CD4-positive, alpha-beta T cell treated with Interferon gamma for 1 hour (primary cell): ENCODE results near the gene FBN2.
"Not testable (repeated sequence)": the region's sequence is repeated elsewhere in the genome, so short reads cannot be mapped to it uniquely, and the experiment has no call there.

Source experiments
- DNase-seq: peaks from one replicate; pipeline ENCODE4 v3.0.0-alpha.2; 2020

FBN2 gene

DNA sequence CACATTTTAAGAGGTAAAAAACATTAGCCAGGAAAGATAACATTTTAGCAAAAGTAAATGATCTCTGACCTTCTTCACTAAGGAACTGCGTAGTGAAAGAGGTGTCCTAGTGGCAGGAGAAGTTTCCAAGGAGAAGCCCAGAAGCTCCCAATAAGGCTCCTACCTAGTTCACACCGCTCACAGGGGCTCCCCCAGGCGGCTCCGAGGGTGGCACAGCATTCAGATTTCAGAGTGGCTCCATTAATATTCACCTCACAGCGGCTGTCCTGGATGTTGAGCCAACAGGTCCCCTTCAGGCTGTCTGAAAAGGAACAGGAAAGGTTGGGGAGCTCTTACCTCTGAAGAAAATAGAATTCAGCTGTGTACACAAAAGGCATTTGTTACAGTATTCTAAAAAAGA lies 187.3 kb downstream of the FBN2 start:
- DNase-seq: no peak

DNA sequence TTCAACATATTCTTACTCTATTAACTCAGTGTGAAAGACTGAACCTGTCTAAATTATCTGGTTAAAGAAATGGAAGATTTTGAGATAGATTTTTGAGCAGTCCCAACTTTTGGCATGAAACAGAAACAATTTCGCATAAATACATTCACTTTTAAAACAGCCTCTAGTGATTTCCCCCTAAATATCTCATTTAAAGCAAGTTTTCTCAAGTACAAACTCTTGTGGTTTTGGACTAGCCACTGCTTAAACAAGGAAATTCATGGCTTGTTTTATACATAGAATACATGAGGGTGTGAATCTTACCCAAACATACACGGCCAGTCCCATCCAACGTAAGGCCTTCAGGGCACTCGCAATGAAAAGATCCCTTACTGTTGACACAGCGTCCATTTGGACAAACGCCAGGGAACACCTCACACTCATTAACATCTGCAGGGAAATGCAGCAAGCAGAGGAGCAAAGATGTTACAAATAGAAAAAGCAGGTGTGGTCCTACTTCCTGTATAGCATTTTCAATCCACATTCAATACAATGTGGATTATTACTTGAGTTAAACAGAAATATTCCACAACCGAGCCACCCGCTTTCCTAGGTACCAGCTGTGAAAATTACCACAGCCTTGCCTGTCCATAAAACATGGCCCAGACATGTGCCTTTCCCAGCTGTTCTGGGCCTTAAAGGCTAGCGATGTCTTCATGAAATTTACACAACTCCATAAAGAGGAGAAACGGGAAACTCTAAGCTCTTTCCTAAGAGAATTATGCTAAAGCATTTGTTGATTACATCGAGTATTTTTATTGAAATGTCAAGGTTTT lies 188.8 kb downstream of the FBN2 start:
- DNase-seq: no peak

DNA sequence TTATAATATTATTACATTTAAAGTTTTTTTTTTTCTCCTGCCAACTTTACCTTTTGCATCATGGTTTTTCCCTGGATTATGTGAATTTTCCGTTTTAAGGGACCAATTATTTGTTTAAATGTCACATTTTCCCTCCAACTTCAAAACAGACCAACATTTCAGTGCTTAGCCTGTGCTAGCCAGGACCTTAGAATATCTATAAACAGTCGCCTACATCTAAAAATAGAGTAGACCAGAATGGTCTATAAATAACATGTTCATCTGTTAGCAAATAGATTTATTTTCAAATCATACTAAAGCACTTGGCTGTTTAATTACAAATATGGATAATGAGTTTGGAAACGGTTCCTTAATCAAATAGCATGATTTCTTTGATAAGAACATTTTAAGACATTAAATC lies 192.0 kb downstream of the FBN2 start:
- no peak for DNase-seq

- DNase-seq: no peak
Observed at GRCh38 chr5:128345247-128345646, 192.8 kb downstream of the FBN2 start.

GRCh38 chr5:128343168-128343567 lies 194.9 kb downstream of the FBN2 start:
- no peak for DNase-seq

GRCh38 chr5:128341056-128341455 lies 197.0 kb downstream of the FBN2 start:
- DNase-seq: no peak

GRCh38 chr5:128340648-128341047 lies 197.4 kb downstream of the FBN2 start:
- no peak for DNase-seq

GRCh38 chr5:128339585-128339984 lies 198.5 kb downstream of the FBN2 start:
- DNase-seq: no peak

GRCh38 chr5:128338649-128339048 lies 199.4 kb downstream of the FBN2 start:
- DNase-seq: no peak

DNA sequence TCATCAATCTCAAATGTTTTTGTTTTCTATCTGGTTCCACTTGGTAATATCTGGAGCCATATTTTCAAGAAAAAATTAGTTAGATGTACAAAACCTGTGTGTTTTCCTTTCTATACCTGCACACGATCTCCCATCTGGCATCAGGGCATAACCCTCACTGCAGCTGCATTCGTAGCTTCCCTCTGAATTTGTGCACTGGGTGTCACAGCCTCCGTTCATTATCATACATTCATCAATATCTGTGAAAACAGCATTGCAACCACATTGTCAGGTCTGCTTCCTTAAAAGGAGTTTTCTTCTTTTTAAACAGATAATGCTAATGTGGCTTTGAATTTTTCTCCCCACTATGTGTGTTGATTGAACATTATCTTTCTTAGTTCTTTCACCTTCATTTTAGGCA lies 202.7 kb downstream of the FBN2 start:
- no peak for DNase-seq

DNA sequence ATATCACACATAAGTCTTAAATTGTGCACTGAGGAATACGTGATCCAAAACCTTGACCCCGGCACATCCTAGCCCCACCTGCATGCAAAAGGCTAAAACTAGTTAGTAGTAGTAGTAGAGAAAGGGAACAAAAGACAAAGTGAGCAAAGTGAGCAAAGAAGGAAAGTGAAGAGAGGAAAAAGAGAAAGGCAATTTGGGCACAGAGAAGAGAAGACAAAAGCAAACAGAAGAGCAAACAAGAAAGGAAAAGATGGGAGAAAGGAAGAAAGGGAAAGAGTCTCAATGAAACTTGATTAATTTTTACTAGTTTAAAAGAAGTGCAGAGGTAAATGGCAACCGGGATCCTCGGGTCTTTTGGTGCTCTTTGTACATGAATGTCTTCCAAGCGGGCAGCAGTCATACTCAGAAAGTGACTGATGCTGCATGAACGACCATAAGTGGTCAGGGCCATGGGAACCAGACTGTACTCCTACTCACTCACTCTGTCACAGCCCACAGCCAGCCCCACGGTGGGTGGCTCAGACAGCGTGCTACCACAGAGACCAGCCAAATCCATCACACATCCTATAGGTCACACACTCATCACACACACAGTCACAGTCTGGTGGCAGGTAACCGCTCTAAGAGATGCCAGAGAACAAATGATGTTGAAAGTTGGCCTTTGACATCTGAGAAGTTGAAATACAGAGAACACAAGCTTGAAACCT lies 203.9 kb downstream of the FBN2 start:
- no peak for DNase-seq

- DNase-seq: no peak
Observed at GRCh38 chr5:128331261-128331660, 206.8 kb downstream of the FBN2 start.

DNA sequence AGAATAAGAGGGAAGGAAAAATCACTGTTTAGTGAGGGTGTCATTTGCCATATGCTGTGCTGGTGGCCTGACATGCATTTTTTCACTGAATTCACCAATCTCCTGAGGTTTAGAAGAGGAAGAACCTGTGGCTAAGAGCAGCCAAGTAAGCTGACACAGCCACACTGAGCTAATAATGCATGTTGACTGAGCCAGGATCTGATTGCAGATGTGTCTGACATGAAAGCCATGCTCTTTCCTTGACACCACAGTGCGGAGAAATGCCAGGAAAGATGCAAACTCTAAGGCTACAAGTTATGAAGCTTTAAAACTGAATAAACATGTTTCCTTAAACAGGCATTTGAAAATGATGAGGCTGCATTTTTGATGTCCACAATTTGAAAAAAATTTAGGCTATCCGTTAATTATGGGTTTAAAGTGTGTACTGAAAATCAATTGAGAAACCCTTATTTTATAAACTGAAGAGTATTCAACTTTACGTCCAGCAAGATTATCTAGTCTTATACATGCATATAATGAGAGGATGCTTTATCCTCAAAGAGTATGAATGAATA lies 208.6 kb downstream of the FBN2 start:
- no peak for DNase-seq

DNA sequence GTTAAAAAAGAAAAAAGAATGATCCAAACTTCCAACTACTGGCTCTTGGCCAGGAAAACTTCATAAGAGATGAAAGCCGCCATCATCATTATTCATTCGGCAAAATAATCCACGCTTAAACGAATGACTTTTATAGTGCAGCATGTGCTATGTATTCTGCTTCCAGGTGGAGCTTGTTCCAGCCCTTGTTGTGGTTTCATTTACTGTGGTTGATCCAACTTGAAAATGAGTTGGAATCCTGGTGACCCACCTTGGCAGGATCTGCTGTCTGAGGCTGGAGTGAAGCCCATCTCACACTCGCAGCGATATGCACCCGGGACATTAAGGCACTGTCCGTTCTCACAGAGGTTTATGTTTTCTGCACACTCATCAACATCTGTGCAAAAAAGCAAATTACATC lies 209.6 kb downstream of the FBN2 start:
- DNase-seq: no peak

DNA sequence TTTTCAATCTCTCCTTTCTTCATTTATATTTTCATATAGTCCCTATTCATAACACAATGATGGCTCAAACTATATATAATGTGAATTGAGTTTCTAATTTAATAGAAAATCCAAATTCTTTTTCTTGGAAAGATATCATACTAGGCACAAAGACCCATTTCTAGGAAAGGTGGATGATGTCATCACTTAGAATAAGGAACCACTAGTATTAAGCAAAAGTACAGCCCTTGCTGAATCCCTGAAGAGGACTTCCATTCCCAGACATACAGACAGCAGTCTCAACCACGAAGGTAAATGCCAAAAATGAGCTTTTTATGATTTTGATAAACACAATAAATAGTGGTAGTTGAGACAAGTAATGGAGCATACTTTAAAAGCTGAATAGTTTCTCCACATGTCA lies 210.0 kb downstream of the FBN2 start:
- no peak for DNase-seq

- DNase-seq: not testable (repeated sequence)
Observed at GRCh38 chr5:128321418-128321817, 216.6 kb downstream of the FBN2 start.

DNA sequence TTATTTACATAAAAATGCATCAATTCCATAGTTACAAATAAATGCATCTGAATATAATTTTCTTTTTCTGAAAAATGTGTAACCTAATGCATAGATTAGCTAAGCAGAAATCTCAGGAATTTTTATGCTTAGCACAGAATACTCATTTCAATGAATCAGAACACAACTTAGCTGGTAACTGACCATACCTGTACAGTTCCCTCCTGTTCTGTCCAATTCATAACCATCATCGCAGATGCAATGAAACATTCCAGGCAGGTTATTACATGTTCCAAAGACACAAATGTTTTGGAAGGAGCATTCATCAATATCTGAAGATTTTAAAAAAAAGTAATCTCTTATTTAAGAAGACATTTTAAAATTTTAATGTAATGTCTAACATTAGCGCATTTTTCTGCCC lies 219.4 kb downstream of the FBN2 start:
- no peak for DNase-seq

GRCh38 chr5:128317481-128317880 lies 220.6 kb downstream of the FBN2 start:
- DNase-seq: no peak

GRCh38 chr5:128315671-128316070 lies 222.4 kb downstream of the FBN2 start:
- no peak for DNase-seq

DNA sequence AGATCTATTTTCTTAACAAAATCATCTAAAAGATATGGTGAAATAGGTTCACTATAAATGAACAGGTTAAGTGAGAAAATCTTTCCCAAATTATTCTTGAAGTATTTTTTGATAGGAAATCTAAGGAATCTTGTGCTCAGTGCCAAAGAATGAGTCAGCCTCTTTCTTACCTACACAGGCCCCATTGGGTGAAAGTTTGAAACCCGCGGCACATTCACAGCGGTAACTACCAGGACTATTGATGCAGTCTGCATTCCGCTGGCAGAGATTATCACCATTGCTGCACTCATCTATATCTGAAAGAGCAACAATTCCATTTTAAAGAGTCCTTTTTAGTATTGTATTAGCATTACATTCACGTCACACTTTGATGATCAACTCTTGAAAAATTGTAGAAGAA lies 232.7 kb downstream of the FBN2 start:
- DNase-seq: no peak

- DNase-seq: no peak
Observed at GRCh38 chr5:128304791-128305190, 233.3 kb downstream of the FBN2 start.

DNA sequence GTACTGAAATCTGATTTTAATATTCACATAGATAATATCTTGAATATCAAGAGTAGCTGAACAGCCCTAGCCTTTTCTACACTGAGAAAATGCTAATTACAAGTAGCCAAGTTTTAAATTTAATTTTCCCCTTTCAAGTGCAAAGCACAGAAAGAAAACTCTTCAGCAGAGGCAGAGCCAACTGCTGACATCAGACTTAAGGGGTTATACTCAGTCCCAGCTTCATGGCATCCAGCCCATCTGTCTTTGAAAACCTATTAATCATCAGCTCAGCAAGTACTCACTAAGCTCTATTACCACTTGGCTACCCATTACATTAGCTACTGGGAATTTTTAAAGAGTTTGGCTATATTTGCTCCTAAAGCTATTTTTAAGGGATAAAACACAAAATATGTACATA lies 234.0 kb downstream of the FBN2 start:
- no peak for DNase-seq

- DNase-seq: no peak
Observed at GRCh38 chr5:128303593-128303992, 234.5 kb downstream of the FBN2 start.

GRCh38 chr5:128300181-128300580 lies 237.9 kb downstream of the FBN2 start:
- DNase-seq: no peak
